IMR-90 (cell line): ENCODE measurements around the gene SLC7A4. TPM values are rescaled to one million over a fixed set of nuclear protein-coding genes. Genes with fewer than 3 reads are reported as not detected.
"Not testable (repeated sequence)": the region's sequence is repeated elsewhere in the genome, so short reads cannot be mapped to it uniquely, and the experiment has no call there.

ENCODE experiments used
- ATAC-seq: fragments of 200-7000 bp; cut with Tn5 transposase; 2 replicates; pipeline ENCODE4 v1.9.1; 2020; ENCODE audit warnings: low read depth, mild to moderate bottlenecking, moderate library complexity
- BruUV-seq: library from RNA; stranded (reverse); fragments of 400-500 nt; replicated peaks from 2 replicates; lab custom pipeline; 2021; lab: Mats Ljungman, UMichigan
- CTCF ChIA-PET: fragments of 300-600 bp; formaldehyde crosslinking; extraction: SDS; loops from one replicate; lab custom pipeline; 2021; ENCODE audit warnings: antibody characterized with exemption; lab: Yijun Ruan, JAX
- POLR2A ChIA-PET: fragments of 300-600 bp; sonication (Branson Sonifier 250); formaldehyde crosslinking; loops from one replicate; lab custom pipeline; 2022; ENCODE audit warnings: antibody characterized with exemption; ENCODE audit not compliant: unreplicated experiment; lab: Charles Lee
- DNase-seq: peaks from one replicate; pipeline ENCODE4 v3.0.0; 2013
- H2AFZ ChIP-seq: replicated peaks from 2 replicates; pipeline ENCODE3; 2013; ENCODE audit warnings: low read length, mild to moderate bottlenecking; ENCODE audit not compliant: poor library complexity
- H2AK5ac ChIP-seq: 2 replicates; pipeline ENCODE4 v1.6.1; 2013; ENCODE audit warnings: low read depth, low read length, inconsistent platforms
- H2AK9ac ChIP-seq: replicated peaks from 2 replicates; pipeline ENCODE3; 2013; ENCODE audit warnings: mild to moderate bottlenecking, low read depth, low read length, moderate library complexity; ENCODE audit not compliant: poor library complexity
- H2BK120ac ChIP-seq: 2 replicates; pipeline ENCODE4 v1.6.1; 2013; ENCODE audit warnings: low read depth, low read length, inconsistent platforms
- H2BK15ac ChIP-seq: 3 replicates; pipeline ENCODE4 v1.6.1; 2013; ENCODE audit warnings: low read depth, low read length, inconsistent platforms
- H2BK20ac ChIP-seq: 2 replicates; pipeline ENCODE4 v1.6.1; 2013; ENCODE audit warnings: low read depth, mild to moderate bottlenecking, inconsistent platforms, low read length, moderate library complexity
- H2BK5ac ChIP-seq: 2 replicates; pipeline ENCODE4 v1.6.1; 2013; ENCODE audit warnings: mild to moderate bottlenecking, low read depth, low read length, inconsistent platforms; ENCODE audit not compliant: poor library complexity, severe bottlenecking
- H3K14ac ChIP-seq: replicated peaks from 2 replicates; pipeline ENCODE4 v1.6.1; 2013; ENCODE audit warnings: low read depth, low read length, inconsistent platforms
- H3K18ac ChIP-seq: 2 replicates; pipeline ENCODE4 v1.6.1; 2013; ENCODE audit warnings: low read depth, low read length, control low read depth
- H3K23ac ChIP-seq: 2 replicates; pipeline ENCODE4 v1.6.1; 2013; ENCODE audit warnings: low read depth, low read length, inconsistent platforms
- H3K27ac ChIP-seq: 2 replicates; pipeline ENCODE4 v1.5.1; 2013; ENCODE audit warnings: mild to moderate bottlenecking, control low read depth, low read length; ENCODE audit not compliant: insufficient read depth
- H3K27me3 ChIP-seq: 2 replicates; pipeline ENCODE4 v1.6.1; 2013; ENCODE audit warnings: low read length; ENCODE audit not compliant: control insufficient read depth, insufficient read depth
- H3K36me3 ChIP-seq: 2 replicates; pipeline ENCODE4 v1.6.1; 2013; ENCODE audit warnings: low read length, mixed read lengths; ENCODE audit not compliant: control insufficient read depth, insufficient read depth
- H3K4ac ChIP-seq: 2 replicates; pipeline ENCODE4 v1.6.1; 2013; ENCODE audit warnings: low read depth, low read length, inconsistent platforms
- H3K4me1 ChIP-seq: 2 replicates; pipeline ENCODE4 v1.6.1; 2013; ENCODE audit warnings: low read length, mixed read lengths; ENCODE audit not compliant: control insufficient read depth, insufficient read depth
- H3K4me2 ChIP-seq: 2 replicates; pipeline ENCODE4 v1.6.1; 2013; ENCODE audit warnings: low read depth, mild to moderate bottlenecking, control low read depth, low read length, moderate library complexity
- H3K4me3 ChIP-seq: 2 replicates; pipeline ENCODE4 v1.5.1; 2013; ENCODE audit warnings: low read depth, mild to moderate bottlenecking, control low read depth, low read length, moderate library complexity; ENCODE audit not compliant: insufficient read depth
- H3K56ac ChIP-seq: 2 replicates; pipeline ENCODE4 v1.6.1; 2013; ENCODE audit warnings: low read length, inconsistent platforms; ENCODE audit not compliant: insufficient read depth; ENCODE audit errors: extremely low read depth
- H3K79me1 ChIP-seq, 2 experiments: 2 replicates each; pipeline ENCODE4 v1.6.1; 2013; ENCODE audit warnings: low read length in 2 of 2, inconsistent platforms in 1 of 2, low read depth in 1 of 2
- H3K9ac ChIP-seq: 2 replicates; pipeline ENCODE4 v1.6.1; 2013; ENCODE audit warnings: low read depth, low read length, control low read depth
- H3K9me1 ChIP-seq: 2 replicates; pipeline ENCODE4 v1.6.1; 2013; ENCODE audit warnings: low read length, inconsistent platforms; ENCODE audit not compliant: insufficient read depth
- H3K9me3 ChIP-seq: 2 replicates; pipeline ENCODE4 v1.6.1; 2013; ENCODE audit warnings: low read length; ENCODE audit not compliant: control insufficient read depth, insufficient read depth
- H4K20me1 ChIP-seq: 2 replicates; pipeline ENCODE4 v1.6.1; 2013; ENCODE audit warnings: low read length, inconsistent platforms; ENCODE audit not compliant: insufficient read depth
- H4K5ac ChIP-seq: 2 replicates; pipeline ENCODE4 v1.6.1; 2013; ENCODE audit warnings: mild to moderate bottlenecking, low read depth, low read length, control low read depth
- H4K8ac ChIP-seq, 2 experiments: 2 replicates each; pipeline ENCODE4 v1.6.1; 2013; ENCODE audit warnings: low read depth in 2 of 2, low read length in 2 of 2, control low read depth in 1 of 2, inconsistent platforms in 1 of 2
- H4K91ac ChIP-seq: 2 replicates; pipeline ENCODE4 v1.6.1; 2013; ENCODE audit warnings: low read depth, low read length, inconsistent platforms; ENCODE audit not compliant: insufficient read depth
- WGBS, 2 experiments: methylation state at CpG; one replicate each; pipeline versions ENCODE4 v1.1.5 to v1.1.7; 2013; ENCODE audit warnings: missing lambda C conversion rate in 2 of 2; ENCODE audit not compliant: insufficient read length in 1 of 2; ENCODE audit errors: extremely low coverage in 2 of 2; 5-methylcytosine and 5-hydroxymethylcytosine counted together
- dilution Hi-C: fragments of 300-500 bp; cut with HindIII; formaldehyde crosslinking; loops from one replicate; pipeline ENCODE4 v1.14.3; 2018; ENCODE audit warnings: low sequenced_read_pairs; ENCODE audit not compliant: unreplicated experiment
- in situ Hi-C: fragments of 300-500 bp; cut with MboI; formaldehyde crosslinking; loops from 3 replicates; pipeline ENCODE4 v1.14.3; 2019; ENCODE audit warnings: low sequenced_read_pairs, inconsistent platforms, mixed read lengths
- intact Hi-C: fragments of 100-400 bp; cut with micrococcal nuclease; formaldehyde crosslinking; loops from 2 replicates; pipeline ENCODE4 v1.10.0; 2022
- polyA plus RNA-seq, 3 experiments: library from polyadenylated mRNA; depleted of rRNA; stranded (reverse); fragments of >200 nt; gene quantifications; 2 replicates each; pipeline ENCODE4 v1.2.3, GENCODE V29; 2012; ENCODE audit warnings: low replicate concordance in 1 of 3
- total RNA-seq: library from RNA; depleted of rRNA; stranded (reverse); fragments of >200 nt; gene quantifications from 2 replicates; pipeline ENCODE4 v1.2.3, GENCODE V29; 2012

Gene SLC7A4
- total and polyA plus RNA-seq, 2 of the 4 experiments (the other 2 are of a cell fraction) = 0.03 TPM; not detected in 1

GRCh38 chr22:21048965-21049364 is 16.6 kb upstream of the SLC7A4 start:
- H3K27me3 ChIP-seq, H2BK20ac ChIP-seq, BruUV-seq, H2AK5ac ChIP-seq, DNase-seq, H3K9ac ChIP-seq, H3K36me3 ChIP-seq, H3K56ac ChIP-seq, CTCF ChIA-PET, H3K9me3 ChIP-seq, H2BK15ac ChIP-seq, in situ Hi-C loops, H4K5ac ChIP-seq, H3K4me2 ChIP-seq, H4K8ac ChIP-seq, H2AK9ac ChIP-seq, H2BK120ac ChIP-seq, H4K91ac ChIP-seq, intact Hi-C loops, POLR2A ChIA-PET, H2BK5ac ChIP-seq, H3K79me1 ChIP-seq, H4K20me1 ChIP-seq, H3K4me3 ChIP-seq, H3K27ac ChIP-seq, H3K14ac ChIP-seq, H3K23ac ChIP-seq, H3K9me1 ChIP-seq, H3K18ac ChIP-seq, H2AFZ ChIP-seq, ATAC-seq, H3K4ac ChIP-seq, dilution Hi-C loops: not testable (repeated sequence)
- WGBS, 2 experiments = no CpG with 5 or more reads among the region's 12 CpGs
- peaks cover 20% of the 10 kb centered on the region for H3K4me1 ChIP-seq

GRCh38 chr22:21048448-21048847 is 16.1 kb upstream of the SLC7A4 start:
- CTCF ChIA-PET, H2BK5ac ChIP-seq, DNase-seq, H3K18ac ChIP-seq, H4K20me1 ChIP-seq, H3K9ac ChIP-seq, H2BK20ac ChIP-seq, H3K23ac ChIP-seq, H4K5ac ChIP-seq, H2AK5ac ChIP-seq, ATAC-seq, H3K9me1 ChIP-seq, H3K27ac ChIP-seq, H3K36me3 ChIP-seq, POLR2A ChIA-PET, H3K4me3 ChIP-seq, H3K4me2 ChIP-seq, H3K56ac ChIP-seq, H3K27me3 ChIP-seq, H3K9me3 ChIP-seq, H3K79me1 ChIP-seq, H3K4ac ChIP-seq, H2BK15ac ChIP-seq, H2BK120ac ChIP-seq, intact Hi-C loops, H4K91ac ChIP-seq, H2AFZ ChIP-seq, H3K14ac ChIP-seq, in situ Hi-C loops, H4K8ac ChIP-seq, BruUV-seq, dilution Hi-C loops, H2AK9ac ChIP-seq: not testable (repeated sequence)
- peaks cover 20% of the 10 kb centered on the region for H3K4me1 ChIP-seq
- no CpG with 5 or more reads among the region's 5 CpGs for WGBS, 2 experiments
